Lung (tissue), 12 donors: Measurements from ENCODE around the gene SPATA3. TPM values are rescaled to one million over a fixed set of nuclear protein-coding genes. Genes with fewer than 3 reads are reported as not detected.

Experiments used
- ATAC-seq: fragments of 200-7000 bp; cut with Tn5 transposase; one replicate; pipeline ENCODE4 v1.9.1; 2020; ENCODE audit warnings: moderate number of reproducible peaks; ENCODE audit not compliant: insufficient read depth, low FRiP score
- DNase-seq, 3 donors: peaks; one replicate each; pipeline ENCODE4 v3.0.0-alpha.2; 2013 to 2017
- H3K27ac ChIP-seq, 2 donors: one replicate each; pipeline ENCODE4 v1.5.1; 2013; ENCODE audit warnings: mild to moderate bottlenecking in 2 of 2, moderate library complexity in 2 of 2, control low read depth in 1 of 2, inconsistent platforms in 1 of 2, low read depth in 1 of 2, low read length in 1 of 2
- H3K27me3 ChIP-seq, 3 donors: one replicate each; pipeline ENCODE4 v1.5.1; 2013; ENCODE audit warnings: low read length in 2 of 3; ENCODE audit not compliant: control insufficient read depth in 3 of 3, insufficient read depth in 3 of 3
- H3K36me3 ChIP-seq, 4 donors: one replicate each; pipeline ENCODE4 v1.5.1; 2013; ENCODE audit warnings: low read length in 4 of 4, mild to moderate bottlenecking in 1 of 4, moderate library complexity in 1 of 4; ENCODE audit not compliant: control insufficient read depth in 4 of 4, insufficient read depth in 4 of 4
- H3K4me1 ChIP-seq, 5 donors: one replicate each; pipeline ENCODE4 v1.5.1; 2013; ENCODE audit warnings: low read length in 5 of 5, mild to moderate bottlenecking in 2 of 5, moderate library complexity in 1 of 5; ENCODE audit not compliant: control insufficient read depth in 5 of 5, insufficient read depth in 5 of 5
- H3K4me3 ChIP-seq: one replicate; pipeline ENCODE4 v1.5.1; 2013; ENCODE audit warnings: mild to moderate bottlenecking, control low read depth, moderate library complexity
- H3K9ac ChIP-seq, 2 donors: one replicate each; pipeline ENCODE4 v1.5.1; 2013; ENCODE audit warnings: low read length in 2 of 2, control low read depth in 1 of 2; ENCODE audit not compliant: insufficient read depth in 1 of 2
- H3K9me3 ChIP-seq, 4 donors: one replicate each; pipeline ENCODE4 v1.5.1; 2013; ENCODE audit warnings: low read length in 3 of 4, mild to moderate bottlenecking in 1 of 4, moderate library complexity in 1 of 4; ENCODE audit not compliant: control insufficient read depth in 4 of 4, insufficient read depth in 3 of 4
- CTCF ChIP-seq: IDR thresholded peaks from 2 replicates; pipeline ENCODE4 v1.5.1; 2012; ENCODE audit warnings: mild to moderate bottlenecking; ENCODE audit errors: control extremely low read depth, extremely low read depth
- WGBS, 2 donors: extraction: QIAGEN DNeasy Blood & Tissue Kit; methylation state at CpG; one replicate each; pipeline ENCODE4 v1.1.7; 2013; 5-methylcytosine and 5-hydroxymethylcytosine counted together
- polyA plus RNA-seq, 2 donors: library from polyadenylated mRNA; stranded (reverse); fragments of 200-250 nt; gene quantifications; one replicate each; pipeline ENCODE4 v1.2.1, GENCODE V29; 2013
- total RNA-seq, 2 donors: library from RNA; depleted of rRNA in 1 of 2; stranded (reverse); fragments of >200 nt in 1 of 2; gene quantifications; one replicate each; pipeline ENCODE4 v1.2.1, GENCODE V29; 2014 to 2021
- donor health status: control.
- donor health status: control.
- donor health status: Bipolar disorder and iron deficiency.
- donor health status: healthy.
- donor health status: DM: yes; HTN: yes; CAD: no.

Gene SPATA3
- total and polyA plus RNA-seq, 4 donors, result not detected

GRCh38 chr2:231043796-231044195, 47.9 kb downstream of the SPATA3 start:
- Histone ChIP-seq H3K36me3 (no peaks in the 10 kb centered on the region), H3K9ac (no peak overlapping the region), H3K9me3 (peaks cover 0 to 2% (median 0%) of the 10 kb centered on the region in 4 donors), H3K27me3 (peaks cover 0 to 32% (median 11%) of the 10 kb centered on the region in 3 donors), H3K4me3 (no peak overlapping the region), H3K27ac (no peak overlapping the region), H3K4me1 (no peaks in the 10 kb centered on the region)
- ATAC-seq, result no peak
- no peak for DNase-seq
- no peak for TF ChIP-seq CTCF
- 87 to 92% methylated on average over 4 of the region's 4 CpGs for WGBS, 2 donors

- Histone ChIP-seq H3K4me1 (no peaks in the 10 kb centered on the region), H3K9me3 (no peaks in the 10 kb centered on the region), H3K36me3 (no peaks in the 10 kb centered on the region), H3K4me3 (no peak overlapping the region), H3K27me3 (peaks cover 0 to 3% (median 3%) of the 10 kb centered on the region in 3 donors), H3K9ac (no peak overlapping the region), H3K27ac (no peak overlapping the region)
- TF ChIP-seq CTCF, result no peak
- no peak for ATAC-seq
- DNase-seq, result no peak
- 84 to 99% methylated on average over 5 of the region's 5 CpGs for WGBS, 2 donors
Measured at GRCh38 chr2:231046916-231047273, 51.0 kb downstream of the SPATA3 start.

GRCh38 chr2:231047274-231047922, 51.5 kb downstream of the SPATA3 start:
- H3K36me3 ChIP-seq, result no peaks in the 10 kb centered on the region
- H3K27me3 ChIP-seq, result peaks cover 0 to 1% (median 0%) of the 10 kb centered on the region in 3 donors
- ATAC-seq (no peak), DNase-seq (peak in 2 of 3 donors; percentile 19 to 51)
- WGBS, 2 donors, result 66 to 79% methylated on average over 8 of the region's 8 CpGs
- no peak overlapping the region for H3K27ac ChIP-seq
- peaks cover 0 to 3% (median 2%) of the 10 kb centered on the region in 5 donors for H3K4me1 ChIP-seq
- no peak for TF ChIP-seq CTCF
- H3K4me3 ChIP-seq, result no peak overlapping the region
- H3K9ac ChIP-seq, result no peak overlapping the region
- H3K9me3 ChIP-seq, result no peaks in the 10 kb centered on the region
